HG03342 (cell line): ENCODE data around the gene YWHAQ.
"Not testable (repeated sequence)": the region's sequence is repeated elsewhere in the genome, so short reads cannot be mapped to it uniquely, and the experiment has no call there.

Experiments
- ATAC-seq: cut with Tn5 transposase; IDR thresholded peaks from one replicate; pipeline ENCODE4 v1.9.1; 2021; ENCODE audit warnings: mild to moderate bottlenecking, moderate library complexity; ENCODE audit not compliant: unreplicated experiment

The YWHAQ gene

DNA sequence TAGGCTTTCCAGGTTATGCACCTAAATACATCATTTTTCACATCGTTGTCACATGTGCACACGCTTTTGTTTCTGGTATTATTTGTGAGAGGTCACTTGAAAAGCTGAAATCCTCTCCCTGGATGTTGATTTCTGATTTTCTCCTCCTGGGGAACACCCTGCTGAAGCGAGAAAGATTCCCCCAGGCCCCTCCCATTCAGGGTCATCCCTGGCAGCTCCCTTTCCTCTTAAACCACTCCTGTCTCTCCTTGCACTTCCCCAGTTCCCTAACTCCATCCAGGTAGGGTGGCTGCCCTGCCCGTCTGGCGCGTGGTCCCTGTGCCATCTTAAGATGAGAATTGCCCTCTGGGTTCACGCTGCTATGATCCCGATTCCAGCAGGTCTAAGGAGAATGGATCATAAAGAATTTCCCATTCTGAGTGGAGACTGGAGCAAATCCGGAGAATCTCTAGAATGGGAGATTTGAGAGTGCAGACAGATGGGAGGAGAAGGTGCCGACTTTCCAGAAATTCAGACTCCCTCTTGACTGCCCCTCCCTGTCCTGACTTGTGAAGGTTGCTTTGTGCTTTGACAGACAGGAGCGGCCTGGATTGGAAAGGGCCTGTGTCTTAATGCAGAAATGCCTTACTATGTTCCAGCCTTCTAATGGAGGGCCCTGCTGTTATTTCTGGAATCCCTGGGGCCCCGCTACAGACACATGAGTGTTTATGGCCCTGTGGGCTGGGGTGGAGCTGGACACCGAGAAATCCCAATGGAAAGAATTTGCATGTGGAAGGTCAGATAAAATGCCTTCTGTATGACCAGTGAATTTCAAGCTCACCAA lies 1.3 kb upstream of the YWHAQ start:
- ATAC-seq: no peak

DNA sequence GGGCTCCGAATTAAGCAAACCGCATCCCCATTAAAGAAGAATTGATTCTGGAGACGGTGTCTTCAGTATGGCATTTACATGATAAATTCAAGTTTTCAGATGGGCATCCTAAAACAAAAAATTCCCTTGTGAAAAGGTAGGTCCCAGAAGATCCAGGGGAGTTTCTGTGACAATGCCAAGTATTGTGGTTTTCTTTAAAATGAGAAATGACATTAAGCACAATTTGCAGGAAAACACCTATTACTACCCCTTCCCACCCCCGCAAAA lies 689 bp upstream of the YWHAQ start:
- no peak for ATAC-seq

DNA sequence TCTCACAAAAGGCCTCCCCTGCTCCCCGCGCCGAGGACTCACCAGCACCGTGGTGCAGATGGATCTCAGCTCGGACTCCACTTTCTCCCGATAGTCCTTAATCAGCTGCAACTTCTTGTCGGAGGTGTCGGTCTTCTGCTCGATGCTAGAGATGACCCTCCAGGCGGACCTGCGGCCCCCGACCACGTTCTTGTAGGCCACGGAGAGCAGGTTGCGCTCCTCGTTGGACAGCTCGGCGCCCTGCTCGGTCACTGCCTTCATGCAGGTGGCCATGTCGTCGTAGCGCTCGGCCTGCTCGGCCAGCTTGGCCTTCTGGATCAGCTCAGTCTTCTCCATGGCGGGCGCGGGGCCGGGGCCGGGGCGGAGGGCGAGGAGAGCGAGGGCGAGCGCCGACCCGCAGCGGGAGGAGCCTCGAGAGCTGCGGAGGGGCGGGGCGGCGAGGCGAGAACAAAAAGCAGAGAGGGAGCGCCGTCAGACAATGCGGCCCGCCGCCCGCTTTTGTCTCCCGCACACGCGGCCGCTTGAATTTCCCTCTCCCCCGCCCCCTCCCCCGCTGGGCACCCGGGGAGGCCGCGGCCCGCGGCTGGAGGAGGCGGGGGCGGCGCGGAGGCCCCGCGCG lies 571 bp downstream of the YWHAQ start:
- peak; percentile 42 for ATAC-seq

DNA sequence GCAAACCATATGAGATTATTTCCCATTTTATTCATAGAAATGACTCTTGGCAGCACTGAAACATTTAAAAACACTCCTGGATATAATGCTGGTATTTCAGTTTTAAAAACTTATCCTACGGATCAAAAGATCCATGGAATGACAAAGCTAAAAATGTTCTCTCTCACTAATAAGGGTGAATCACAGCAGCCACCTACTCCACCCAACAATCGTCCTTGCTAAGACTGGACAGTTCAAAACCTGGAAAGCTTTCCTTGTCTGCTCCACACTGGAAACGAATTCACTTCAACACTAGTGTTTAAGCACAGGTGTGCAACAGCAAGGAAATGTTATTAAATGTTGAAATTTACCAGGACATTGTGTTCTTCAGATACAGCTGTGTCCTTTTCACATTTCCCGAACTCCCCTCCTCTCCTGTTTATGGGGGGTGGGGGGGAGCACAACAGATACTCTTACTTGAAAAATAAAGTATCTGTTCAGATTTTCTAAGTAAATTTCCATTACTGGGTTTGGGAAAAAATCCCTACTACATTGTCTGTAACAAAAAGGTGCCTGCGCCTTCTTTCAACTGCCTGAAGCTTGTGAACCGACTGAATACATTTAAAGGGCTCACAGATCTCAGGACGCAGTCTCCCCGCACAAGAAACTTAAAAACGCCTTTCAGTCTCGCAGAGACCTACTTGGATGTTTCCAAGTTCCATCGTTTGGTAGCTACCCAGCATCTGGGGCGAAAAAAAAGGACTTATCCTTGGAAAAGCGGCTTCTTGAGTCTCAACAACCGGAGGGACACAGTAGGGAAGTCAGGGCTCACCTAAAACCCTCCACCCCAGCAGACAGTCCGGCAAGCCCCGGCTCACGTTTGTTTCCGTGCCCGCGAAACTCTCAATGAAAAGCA lies 1.3 kb downstream of the YWHAQ start:
- no peak for ATAC-seq

DNA sequence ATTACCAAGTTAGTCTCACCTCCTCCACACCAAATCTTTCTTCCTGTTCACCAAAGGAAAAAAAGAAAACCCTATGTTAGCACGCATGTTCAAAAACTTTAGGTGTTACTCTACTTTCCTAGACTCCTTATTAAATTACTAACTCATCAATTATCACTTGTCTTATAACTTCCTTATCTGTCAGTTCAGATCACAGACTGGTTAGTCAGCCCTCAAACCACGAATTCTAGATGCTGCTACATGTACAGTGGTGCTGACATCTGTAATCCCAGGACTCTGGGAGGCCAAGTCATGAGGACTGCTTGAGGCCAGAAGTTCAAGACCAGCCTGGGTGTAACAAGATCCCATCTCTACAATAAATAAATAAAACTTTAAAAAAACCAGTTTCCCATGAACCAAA lies 3.5 kb downstream of the YWHAQ start:
- no peak for ATAC-seq

DNA sequence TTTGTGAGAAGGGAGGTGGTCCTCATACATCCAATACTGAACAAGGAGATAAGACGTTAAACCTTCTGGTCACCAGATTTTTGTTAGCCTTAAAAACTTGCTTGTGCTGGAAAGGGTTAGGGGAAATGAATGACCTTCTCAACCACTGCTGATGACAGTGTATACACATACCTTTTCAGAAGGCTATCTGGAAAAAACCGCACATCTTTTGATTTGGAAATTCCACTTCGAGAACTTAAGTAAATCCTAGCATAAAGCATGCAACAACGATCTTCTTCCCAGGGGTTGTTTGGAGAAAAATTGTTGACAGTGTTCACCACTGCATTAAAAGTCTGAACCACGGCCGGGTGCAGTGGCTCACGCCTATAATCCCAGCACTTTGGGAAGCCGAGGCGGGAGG lies 7.6 kb downstream of the YWHAQ start:
- no peak for ATAC-seq

DNA sequence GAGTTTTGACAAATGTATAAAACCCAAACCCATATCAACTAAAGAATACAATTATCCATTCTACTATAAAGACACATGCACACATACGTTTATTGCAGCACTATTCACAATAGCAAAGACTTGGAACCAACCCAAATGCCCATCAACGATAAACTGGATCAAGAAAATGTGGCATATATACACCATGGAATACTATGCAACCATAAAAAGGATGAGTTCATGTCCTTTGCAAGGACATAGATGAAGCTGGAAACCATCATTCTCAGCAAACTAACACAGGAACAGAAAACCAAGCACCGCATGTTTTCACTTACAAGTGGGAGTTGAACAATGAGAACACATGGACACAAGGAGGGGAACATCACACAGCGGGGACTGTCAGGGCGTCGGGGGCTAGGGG lies 9.1 kb downstream of the YWHAQ start:
- not testable (repeated sequence) for ATAC-seq

DNA sequence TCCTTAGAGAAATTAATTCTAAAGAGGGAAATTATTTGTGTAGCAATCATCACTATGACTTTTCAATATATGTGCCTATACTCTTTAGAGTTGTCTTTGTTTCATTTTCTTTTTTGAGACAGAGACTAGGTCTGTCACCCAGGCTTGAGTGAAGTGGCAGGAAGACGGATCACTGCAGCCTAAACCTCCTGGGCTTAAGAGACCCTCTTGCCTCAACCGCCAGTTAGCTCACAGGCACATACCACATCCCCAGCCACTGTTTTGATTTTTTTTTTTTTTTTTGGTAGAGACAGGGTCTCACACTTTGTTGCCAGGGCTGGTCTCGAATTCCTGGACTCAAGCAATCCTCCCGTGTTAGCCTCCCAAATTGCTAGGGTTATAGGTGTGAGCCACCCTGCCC lies 12.4 kb downstream of the YWHAQ start:
- ATAC-seq: peak; percentile 67

DNA sequence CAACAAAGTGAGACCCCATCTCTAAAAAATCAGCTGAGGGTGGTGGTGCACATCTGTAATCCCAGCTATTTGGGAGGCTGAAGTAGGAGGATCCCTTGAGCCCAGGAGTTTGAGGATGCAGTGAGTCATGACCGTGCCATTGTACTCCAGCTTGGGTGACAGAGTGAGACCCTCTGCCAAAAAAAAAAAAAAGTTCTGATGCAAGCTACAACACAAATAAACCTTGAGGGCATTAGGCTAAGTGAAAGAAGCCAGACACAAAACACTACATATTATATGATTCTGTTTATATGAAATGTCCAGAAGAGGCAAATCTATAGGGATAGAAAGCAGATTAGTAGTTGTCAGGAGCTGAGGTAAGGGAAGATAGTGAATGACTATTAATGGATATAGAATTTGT lies 13.0 kb downstream of the YWHAQ start:
- ATAC-seq: no peak

DNA sequence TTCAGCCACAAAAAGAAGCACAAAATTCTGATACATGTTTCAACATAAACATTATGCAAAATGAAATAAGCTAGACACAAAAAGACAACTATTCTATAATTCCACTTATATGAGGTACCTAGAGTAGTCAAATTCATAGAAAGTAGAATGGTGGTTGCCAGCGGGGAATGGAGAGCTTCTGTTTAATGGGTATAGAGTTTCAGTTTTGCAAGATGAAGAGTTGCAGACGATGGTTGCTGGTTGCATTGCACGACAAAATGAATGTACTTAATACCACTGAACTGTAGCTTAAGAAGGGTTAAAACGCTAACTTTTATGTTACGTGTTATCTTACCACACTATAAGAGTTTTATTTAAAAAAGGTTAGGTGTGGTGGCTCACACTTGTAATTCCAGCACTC lies 13.5 kb downstream of the YWHAQ start:
- no peak for ATAC-seq

DNA sequence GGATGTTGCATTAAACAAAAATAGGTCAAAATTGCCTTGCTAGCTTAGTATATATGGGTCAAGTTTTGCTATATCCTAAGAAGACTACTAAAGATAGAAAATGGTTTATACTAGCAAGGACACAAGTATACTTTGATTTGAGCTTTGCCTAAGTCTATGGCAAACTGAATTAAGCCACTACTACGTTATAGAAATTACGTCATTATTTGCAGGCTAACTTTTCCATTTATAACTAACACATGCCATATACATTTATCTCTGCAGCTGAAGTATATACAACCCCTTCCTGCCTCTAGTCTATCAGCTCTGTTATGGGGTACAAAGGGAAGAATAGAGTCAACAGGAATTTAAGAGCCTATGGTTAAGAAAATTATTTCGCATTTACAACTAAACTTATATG lies 16.2 kb downstream of the YWHAQ start:
- no peak for ATAC-seq

DNA sequence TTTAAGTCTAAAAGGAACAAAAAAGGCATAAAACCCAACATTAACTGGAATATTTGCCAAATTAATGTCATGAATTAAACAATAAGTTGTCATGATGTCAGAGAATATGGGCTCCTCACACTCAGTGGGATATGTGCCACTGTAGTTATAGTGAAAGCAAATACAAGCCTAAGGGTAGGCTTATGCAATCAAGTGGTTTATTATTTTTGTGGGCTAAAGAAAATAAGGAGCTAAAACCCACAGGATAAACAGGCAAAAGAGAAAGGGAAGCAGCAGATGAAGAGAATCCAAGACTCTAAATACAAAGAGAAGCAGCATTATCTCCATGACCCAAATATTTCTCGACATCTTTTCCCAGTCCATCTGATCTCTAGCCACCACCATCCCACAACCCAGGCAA lies 17.5 kb downstream of the YWHAQ start:
- no peak for ATAC-seq

DNA sequence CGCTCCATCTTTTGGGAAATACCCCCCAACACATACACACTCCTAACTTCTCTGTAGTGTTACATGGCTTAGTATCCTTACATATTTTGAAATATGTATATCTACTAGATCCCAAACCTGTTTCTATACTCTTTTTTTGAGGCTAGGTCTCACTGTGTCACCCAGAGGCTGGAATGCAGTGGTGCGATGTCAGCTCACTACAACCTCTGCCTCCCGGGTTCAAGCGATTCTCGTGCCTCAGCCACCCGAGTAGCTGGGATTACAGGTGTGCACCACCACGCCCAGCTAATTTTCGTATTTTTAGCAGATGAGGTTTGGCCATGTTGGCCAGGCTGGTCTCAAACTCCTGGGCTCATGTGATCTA lies 19.3 kb downstream of the YWHAQ start:
- not testable (repeated sequence) for ATAC-seq

DNA sequence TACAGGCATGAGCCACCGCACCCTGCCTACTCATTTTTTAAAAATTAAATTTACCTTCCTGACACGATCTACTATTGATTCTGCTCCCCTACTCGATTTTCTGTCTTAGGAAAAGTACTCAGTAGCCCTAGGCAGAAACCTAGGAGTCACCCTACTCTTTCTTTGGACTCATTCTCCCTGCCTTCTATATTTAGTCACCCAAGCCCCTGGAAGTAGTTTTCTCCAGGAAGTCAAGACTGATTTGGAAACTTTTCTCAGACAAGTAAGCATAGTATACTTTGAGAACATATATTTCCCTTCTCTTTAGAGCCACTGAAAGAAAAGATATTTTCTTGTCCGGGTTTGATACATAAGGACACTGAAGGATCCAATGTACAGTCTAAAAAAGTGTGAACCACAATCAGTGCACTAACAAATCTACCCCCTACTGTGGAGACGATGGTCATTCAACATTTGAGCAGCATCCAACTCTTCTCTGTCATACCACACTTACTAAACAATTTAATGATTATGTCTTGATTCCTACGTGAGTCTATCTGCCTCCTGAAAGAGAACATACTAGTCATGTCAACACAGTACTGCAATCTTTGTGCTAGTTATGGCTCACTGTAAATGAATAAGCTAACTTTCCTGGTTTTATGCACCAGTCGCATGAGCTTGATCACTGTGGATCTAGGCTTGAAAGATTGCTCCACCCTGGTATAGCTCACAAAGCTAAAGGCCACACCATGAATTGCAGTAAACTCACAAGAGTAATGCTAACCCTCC lies 19.8 kb downstream of the YWHAQ start:
- no peak for ATAC-seq

DNA sequence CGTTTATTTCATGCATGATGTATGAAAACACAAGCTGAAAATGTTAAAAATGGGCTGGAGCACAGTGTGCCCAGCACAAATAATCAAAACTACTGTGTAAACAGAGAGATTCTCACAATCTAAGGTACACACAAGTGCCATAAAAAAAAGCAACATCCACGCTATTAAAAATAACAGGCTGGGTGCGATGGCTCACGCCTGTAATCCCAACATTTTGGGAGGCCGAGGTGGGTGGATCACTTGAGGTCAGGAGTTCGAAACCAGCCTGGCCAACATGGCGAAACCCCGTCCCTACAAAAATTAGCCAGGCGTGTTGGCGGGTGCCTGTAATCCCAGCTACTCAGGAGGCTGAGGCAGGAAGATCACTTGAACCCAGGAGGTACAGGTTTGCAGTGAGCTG lies 22.3 kb downstream of the YWHAQ start:
- ATAC-seq: not testable (repeated sequence)

DNA sequence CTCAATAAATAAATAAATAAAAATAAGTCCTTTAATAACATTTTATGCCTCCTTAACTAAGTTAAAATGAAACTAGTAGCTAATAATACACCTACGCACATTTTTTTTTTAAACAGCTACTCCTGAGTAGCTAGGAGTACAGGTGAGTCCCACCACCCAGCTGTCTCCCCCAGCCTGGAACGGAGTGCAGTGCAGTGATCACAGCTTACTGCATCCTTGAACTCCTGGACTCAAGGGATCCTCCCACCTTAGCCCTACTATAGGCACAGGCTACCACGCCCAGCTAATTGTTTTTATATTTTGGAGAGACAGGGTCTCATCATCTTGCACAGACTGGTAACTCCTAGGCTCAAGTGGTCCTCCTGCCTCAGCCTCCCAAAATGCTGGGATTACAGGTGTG lies 28.4 kb downstream of the YWHAQ start:
- no peak for ATAC-seq

DNA sequence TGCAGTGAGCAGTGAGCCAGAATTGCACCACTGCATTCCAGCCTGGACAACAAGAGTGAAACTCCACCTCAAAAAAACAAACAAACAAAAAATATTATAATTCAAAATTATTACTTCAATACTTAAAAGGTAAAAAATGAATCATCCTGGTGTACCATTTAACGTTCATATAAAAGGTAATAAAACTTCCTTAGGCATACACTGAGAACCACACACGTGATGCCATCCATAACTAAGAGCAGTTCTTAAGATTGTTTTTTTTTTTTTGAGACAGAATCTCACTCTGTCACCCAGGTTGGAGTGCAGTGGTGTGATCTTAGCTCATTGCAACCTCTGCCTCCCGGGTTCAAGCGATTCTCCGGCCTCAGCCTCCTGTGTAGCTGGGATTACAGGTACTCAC lies 29.4 kb downstream of the YWHAQ start:
- ATAC-seq: no peak

DNA sequence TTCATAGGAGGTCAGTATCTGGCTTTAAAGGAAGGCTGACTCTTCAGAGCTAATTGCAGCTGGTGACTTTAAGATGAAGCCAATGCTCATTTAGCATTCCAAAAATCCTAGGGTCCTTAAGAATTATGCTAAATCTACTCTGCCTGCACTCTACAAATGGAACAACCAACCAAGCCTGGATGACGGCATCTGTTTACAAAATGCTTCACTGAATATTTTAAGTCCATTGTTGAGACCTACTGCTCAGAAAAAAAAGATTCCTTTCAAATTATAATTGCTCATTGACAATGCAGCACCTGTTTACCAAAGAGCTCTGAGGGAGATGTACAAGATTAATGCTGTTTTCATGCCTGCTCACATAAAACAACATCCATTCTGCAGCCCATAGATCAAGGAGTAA lies 31.4 kb downstream of the YWHAQ start:
- no peak for ATAC-seq

DNA sequence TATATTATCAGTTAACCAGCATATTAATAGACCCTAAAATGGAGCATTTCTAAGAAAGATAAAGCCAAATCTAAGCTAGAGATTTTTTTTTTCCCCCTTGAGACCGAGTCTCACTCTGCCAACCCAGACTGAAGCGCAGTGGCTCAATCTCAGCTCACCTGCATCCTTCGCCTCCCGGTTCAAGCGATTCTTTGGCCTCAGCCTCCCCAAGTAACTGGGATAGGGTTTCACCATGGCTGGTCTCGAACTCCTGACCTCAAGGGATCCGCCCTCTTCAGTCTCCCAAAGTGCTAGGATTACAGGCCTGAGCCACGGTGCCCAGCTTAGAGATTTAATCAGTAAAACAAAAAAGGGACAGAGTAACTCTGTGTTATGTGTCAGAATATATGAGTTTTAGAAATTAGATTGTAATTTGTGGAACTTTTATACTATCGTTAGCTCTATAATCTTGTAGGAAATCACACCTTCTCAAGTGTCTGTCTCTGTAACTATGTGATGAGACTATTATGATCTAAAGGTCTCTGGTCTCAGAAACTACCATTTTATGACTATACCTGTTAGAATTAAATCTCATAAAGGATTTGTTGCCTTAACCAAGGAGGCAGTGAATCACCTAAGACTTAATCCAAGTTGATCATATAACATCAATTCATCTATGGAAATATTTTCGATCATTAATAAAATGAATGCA lies 34.0 kb downstream of the YWHAQ start:
- no peak for ATAC-seq

DNA sequence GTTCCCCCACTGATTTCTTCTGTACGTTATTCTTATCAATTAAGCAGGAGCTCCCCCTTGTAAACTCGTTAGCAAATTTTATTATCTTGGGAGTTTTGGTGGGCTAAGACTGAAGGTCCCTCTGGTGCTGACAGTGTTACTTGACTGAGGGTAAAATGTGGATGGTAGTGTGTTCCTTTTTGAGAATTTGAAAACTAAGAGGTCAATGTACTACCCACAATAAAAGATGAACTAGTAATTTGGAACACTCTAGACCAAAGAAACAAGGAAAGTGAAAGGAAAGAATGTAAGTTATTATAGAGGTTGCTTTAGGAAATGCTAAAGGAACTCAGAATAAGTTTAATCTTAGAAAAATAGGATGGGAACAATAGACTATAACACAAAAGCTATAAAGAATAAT lies 35.1 kb downstream of the YWHAQ start:
- ATAC-seq: no peak

DNA sequence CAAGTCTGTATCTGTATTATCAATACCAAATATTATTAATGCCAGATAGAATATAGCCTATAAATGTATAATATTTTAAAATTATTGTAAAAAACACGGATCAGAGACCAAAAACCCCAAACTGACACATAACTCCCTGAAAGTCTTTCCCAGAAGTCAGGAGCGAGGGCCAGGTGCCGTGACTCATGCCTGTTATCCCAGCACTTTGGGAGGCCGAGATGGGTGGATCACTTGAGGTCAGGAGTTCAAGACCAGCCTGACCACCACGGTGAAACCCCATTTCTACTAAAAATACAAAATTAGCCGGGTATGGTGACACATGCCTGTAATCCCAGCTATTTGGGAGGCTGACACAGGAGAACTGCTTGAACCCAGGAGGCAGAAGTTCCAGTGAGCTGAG lies 35.5 kb downstream of the YWHAQ start:
- ATAC-seq: not testable (repeated sequence)
